Measurements from ENCODE around the gene MOB1B. TPM values are rescaled to one million over a fixed set of nuclear protein-coding genes. Genes with fewer than 3 reads are reported as not detected.

Gene MOB1B
- total RNA-seq, 2 donors from 2014 or later = 9.2 to 12.7 TPM

- ATAC-seq = no peak
- no peak for DNase-seq
- Histone ChIP-seq H3K4me1 (peaks cover 7% of the 10 kb centered on the region), H3K9me3 (no peaks in the 10 kb centered on the region), H3K27me3 (no peaks in the 10 kb centered on the region), H3K27ac (no peak overlapping the region), H3K4me3 (no peak overlapping the region), H3K36me3 (replicated peaks in 1 of 2; ENCODE audit: insufficient read depth in 1 of 2, low read depth in 2 of 2) (no peaks in the 10 kb centered on the region)
- intact Hi-C loops (cut with DNase I) = no loop called here
- TF ChIP-seq POLR2A (IDR thresholded peaks at IDR 0.05) (no peak), CTCF (IDR thresholded peaks at IDR 0.05) (no peak)
- 62 to 68% methylated on average over 6 of the region's 6 CpGs for WGBS, 2 donors
Observed at GRCh38 chr4:70863099-70863790, 38.9 kb upstream of the MOB1B start.

GRCh38 chr4:70868778-70869177, 33.4 kb upstream of the MOB1B start:
- intact Hi-C loops (cut with DNase I) = no loop called here
- DNase-seq = no peak
- Histone ChIP-seq H3K4me1 (no peaks in the 10 kb centered on the region), H3K36me3 (replicated peaks in 1 of 2; ENCODE audit: insufficient read depth in 1 of 2, low read depth in 2 of 2) (no peaks in the 10 kb centered on the region), H3K4me3 (no peak overlapping the region), H3K9me3 (no peaks in the 10 kb centered on the region), H3K27me3 (no peaks in the 10 kb centered on the region), H3K27ac (no peak overlapping the region)
- TF ChIP-seq CTCF (IDR thresholded peaks at IDR 0.05) (no peak), POLR2A (IDR thresholded peaks at IDR 0.05) (no peak)
- no peak for ATAC-seq

- Histone ChIP-seq H3K4me3 (no peak overlapping the region), H3K27ac (no peak overlapping the region), H3K27me3 (no peaks in the 10 kb centered on the region), H3K4me1 (no peaks in the 10 kb centered on the region), H3K36me3 (replicated peaks in 1 of 2; ENCODE audit: insufficient read depth in 1 of 2, low read depth in 2 of 2) (no peaks in the 10 kb centered on the region), H3K9me3 (no peaks in the 10 kb centered on the region)
- TF ChIP-seq POLR2A (IDR thresholded peaks at IDR 0.05) = no peak
- no peak for TF ChIP-seq CTCF (IDR thresholded peaks at IDR 0.05)
- DNase-seq (no peak), ATAC-seq (no peak)
- intact Hi-C loops (cut with DNase I) = no loop called here
- WGBS, 2 donors = 80 to 89% methylated on average over 3 of the region's 3 CpGs
Observed at GRCh38 chr4:70873216-70873615, 29.0 kb upstream of the MOB1B start.

GRCh38 chr4:70874268-70875156, 27.7 kb upstream of the MOB1B start:
- no peaks in the 10 kb centered on the region for H3K36me3 ChIP-seq (replicated peaks in 1 of 2; ENCODE audit: insufficient read depth in 1 of 2, low read depth in 2 of 2)
- H3K4me3 ChIP-seq = no peak overlapping the region
- intact Hi-C loops (cut with DNase I) = no loop called here
- no peak for ATAC-seq
- H3K4me1 ChIP-seq = no peaks in the 10 kb centered on the region
- no peak for DNase-seq
- 79 to 84% methylated on average over 19 of the region's 19 CpGs for WGBS, 2 donors
- no peaks in the 10 kb centered on the region for H3K9me3 ChIP-seq
- no peak overlapping the region for H3K27ac ChIP-seq
- no peaks in the 10 kb centered on the region for H3K27me3 ChIP-seq
- no peak for TF ChIP-seq CTCF (IDR thresholded peaks at IDR 0.05)
- no peak for TF ChIP-seq POLR2A (IDR thresholded peaks at IDR 0.05)

Measured in body of pancreas (tissue), 4 donors.